Tibial nerve (tissue), 4 donors: ENCODE results near the gene CD209.

Experiments used
- EP300 ChIP-seq, 2 donors: sonication (generic); formaldehyde crosslinking; IDR thresholded peaks; one replicate each; pipeline ENCODE4 v1.6.1; 2017; ENCODE audit warnings: antibody characterized with exemption in 2 of 2, mild to moderate bottlenecking in 1 of 2
- POLR2A ChIP-seq, 2 donors: fragments of 450-650 bp; IDR thresholded peaks; one replicate each; pipeline ENCODE4 v1.6.1; 2017; ENCODE audit warnings: antibody characterized with exemption in 2 of 2, mild to moderate bottlenecking in 2 of 2, moderate library complexity in 2 of 2
- TF ChIP-seq, protein P1 (sequence below), 5 experiments: fragments of 200-600 bp in 3 of 5; fragments of 450-650 bp in 2 of 5; sonication (generic) in 3 of 5; IDR thresholded peaks; one replicate each; pipeline ENCODE4 v1.5.1; 2016 to 2019; ENCODE audit warnings: antibody characterized with exemption in 5 of 5, mild to moderate bottlenecking in 3 of 5, moderate library complexity in 2 of 5

- TF ChIP-seq, protein P1, sequence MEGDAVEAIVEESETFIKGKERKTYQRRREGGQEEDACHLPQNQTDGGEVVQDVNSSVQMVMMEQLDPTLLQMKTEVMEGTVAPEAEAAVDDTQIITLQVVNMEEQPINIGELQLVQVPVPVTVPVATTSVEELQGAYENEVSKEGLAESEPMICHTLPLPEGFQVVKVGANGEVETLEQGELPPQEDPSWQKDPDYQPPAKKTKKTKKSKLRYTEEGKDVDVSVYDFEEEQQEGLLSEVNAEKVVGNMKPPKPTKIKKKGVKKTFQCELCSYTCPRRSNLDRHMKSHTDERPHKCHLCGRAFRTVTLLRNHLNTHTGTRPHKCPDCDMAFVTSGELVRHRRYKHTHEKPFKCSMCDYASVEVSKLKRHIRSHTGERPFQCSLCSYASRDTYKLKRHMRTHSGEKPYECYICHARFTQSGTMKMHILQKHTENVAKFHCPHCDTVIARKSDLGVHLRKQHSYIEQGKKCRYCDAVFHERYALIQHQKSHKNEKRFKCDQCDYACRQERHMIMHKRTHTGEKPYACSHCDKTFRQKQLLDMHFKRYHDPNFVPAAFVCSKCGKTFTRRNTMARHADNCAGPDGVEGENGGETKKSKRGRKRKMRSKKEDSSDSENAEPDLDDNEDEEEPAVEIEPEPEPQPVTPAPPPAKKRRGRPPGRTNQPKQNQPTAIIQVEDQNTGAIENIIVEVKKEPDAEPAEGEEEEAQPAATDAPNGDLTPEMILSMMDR (IDR thresholded peaks at IDR 0.05) = no peak
- TF ChIP-seq EP300 (IDR thresholded peaks at IDR 0.05) (no peak), POLR2A (IDR thresholded peaks at IDR 0.05) (no peak)
Observed at GRCh38 chr19:7763696-7764095, 16.4 kb upstream of the CD209 start.
